HG03064 (cell line): Measurements from ENCODE around the gene PNMT.
"Not testable (repeated sequence)": the region's sequence is repeated elsewhere in the genome, so short reads cannot be mapped to it uniquely, and the experiment has no call there.

Experiments
- ATAC-seq: cut with Tn5 transposase; IDR thresholded peaks from one replicate; pipeline ENCODE4 v1.9.1; 2021; ENCODE audit warnings: low read depth; ENCODE audit not compliant: unreplicated experiment

Gene PNMT

DNA sequence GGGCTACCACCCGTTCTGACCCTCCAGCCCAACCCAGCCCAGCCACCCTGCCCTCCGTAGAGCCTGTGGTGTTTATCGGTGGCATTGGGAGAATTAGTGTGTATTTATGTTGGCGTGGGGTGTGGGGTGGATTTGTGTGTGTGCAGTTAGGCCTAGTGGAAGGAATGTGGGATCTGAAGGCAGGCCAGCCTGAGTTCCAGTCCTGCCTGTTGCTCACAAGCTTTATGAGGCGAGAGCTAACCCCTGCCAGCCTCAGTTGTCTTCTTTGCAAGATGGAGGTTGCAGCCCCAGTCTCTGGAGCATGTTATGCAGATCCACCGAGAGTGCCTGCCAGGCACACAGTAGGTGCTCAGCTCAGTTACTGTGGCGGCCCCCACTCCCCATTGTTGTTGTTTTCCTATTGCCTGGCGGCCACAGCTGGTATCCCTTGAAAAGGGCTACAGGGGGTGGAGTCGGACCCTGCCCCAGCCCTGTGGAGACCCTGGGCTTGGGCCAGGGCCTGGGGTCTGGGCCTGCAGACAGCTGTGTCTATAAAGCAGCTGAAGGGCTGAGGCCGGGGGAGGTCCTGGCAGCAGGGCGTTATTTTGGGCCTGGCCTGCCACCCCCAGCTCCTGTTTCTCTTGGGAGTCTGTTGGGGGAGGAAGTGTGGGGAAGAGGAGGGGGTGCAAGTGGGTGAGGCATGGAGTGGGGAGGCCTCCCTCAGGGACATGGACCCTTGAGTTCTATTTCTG lies 36.7 kb downstream of the PNMT start:
- ATAC-seq: no peak

GRCh38 chr17:39705786-39706348 lies 37.6 kb downstream of the PNMT start:
- no peak for ATAC-seq

- no peak for ATAC-seq
Measured at GRCh38 chr17:39706383-39706782, 38.1 kb downstream of the PNMT start.

DNA sequence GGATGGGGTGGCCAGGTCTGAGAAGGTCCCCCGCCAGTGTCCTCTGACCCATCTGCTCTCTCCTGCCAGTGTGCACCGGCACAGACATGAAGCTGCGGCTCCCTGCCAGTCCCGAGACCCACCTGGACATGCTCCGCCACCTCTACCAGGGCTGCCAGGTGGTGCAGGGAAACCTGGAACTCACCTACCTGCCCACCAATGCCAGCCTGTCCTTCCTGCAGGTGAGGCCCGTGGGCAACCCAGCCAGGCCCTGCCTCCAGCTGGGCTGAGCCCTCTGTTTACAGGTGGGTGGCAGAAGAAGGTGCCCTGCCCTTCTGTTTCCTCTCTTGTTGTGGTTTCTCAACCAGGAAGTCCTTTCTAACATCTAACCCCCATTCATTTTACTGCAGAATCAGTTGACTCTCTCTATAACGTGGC lies 38.7 kb downstream of the PNMT start:
- ATAC-seq: no peak

DNA sequence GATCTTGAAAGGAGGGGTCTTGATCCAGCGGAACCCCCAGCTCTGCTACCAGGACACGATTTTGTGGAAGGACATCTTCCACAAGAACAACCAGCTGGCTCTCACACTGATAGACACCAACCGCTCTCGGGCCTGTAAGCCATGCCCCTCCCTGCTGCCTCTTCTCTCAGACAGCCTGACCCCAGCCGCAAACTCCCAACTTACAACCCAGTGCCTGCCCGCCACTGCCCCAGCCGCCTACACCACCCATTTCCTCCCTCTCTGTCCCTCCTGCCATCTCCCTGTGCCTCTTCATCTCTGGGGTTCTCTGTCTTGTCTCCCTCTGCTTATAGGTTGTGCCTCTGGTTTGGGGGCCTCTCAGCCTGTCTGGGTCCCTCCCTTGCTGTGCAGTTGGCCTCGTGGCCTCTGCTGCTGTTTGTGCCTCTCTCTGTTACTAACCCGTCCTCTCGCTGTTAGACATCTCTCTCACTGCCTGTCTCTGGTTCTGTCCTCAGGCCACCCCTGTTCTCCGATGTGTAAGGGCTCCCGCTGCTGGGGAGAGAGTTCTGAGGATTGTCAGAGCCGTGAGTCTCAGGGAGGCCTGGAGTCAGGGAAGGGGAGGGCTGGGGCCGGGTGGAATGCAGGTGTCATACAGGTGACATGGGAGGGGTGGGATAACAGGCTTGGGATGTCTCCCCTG lies 41.2 kb downstream of the PNMT start:
- ATAC-seq: no peak

DNA sequence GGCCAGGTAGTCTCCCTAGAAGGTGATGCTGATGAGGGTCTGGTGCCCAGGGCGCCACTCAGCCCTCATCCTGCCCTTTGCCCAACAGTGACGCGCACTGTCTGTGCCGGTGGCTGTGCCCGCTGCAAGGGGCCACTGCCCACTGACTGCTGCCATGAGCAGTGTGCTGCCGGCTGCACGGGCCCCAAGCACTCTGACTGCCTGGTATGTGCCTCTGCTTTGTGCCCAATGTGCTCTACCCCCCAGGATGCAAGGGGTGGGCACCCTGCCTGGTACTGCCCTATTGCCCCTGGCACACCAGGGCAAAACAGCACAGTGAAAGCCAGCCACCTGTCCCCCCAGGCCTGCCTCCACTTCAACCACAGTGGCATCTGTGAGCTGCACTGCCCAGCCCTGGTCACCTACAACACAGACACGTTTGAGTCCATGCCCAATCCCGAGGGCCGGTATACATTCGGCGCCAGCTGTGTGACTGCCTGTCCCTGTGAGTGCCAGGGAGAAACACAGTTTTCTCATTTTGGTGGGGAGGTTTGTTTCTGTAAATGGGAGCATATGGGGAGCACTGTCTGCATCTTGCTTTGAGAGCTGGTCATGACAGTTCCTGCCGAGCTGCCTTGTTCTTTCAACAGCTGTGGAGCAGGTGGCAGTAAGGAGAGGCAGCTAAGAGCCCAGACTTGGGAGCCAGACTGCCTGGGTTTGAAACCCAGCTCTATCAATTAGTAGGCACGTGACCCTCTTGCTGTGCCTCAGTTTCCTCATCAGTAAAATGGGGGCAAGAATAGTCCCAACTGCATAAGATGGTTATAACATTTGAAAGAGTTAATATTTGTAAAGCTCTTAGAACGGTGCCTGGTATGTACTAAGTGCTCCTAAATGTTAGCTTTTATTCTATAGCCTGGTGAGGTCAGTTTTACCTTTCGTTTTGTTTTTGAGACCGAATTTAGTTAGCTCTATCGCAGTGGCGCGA lies 42.0 kb downstream of the PNMT start:
- no peak for ATAC-seq

GRCh38 chr17:39711071-39711470 lies 42.8 kb downstream of the PNMT start:
- ATAC-seq: not testable (repeated sequence)

DNA sequence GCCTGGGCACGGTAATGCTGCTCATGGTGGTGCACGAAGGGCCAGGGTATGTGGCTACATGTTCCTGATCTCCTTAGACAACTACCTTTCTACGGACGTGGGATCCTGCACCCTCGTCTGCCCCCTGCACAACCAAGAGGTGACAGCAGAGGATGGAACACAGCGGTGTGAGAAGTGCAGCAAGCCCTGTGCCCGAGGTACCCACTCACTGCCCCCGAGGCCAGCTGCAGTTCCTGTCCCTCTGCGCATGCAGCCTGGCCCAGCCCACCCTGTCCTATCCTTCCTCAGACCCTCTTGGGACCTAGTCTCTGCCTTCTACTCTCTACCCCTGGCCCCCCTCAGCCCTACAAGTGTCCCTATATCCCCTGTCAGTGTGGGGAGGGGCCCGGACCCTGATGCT lies 43.6 kb downstream of the PNMT start:
- ATAC-seq: no peak

DNA sequence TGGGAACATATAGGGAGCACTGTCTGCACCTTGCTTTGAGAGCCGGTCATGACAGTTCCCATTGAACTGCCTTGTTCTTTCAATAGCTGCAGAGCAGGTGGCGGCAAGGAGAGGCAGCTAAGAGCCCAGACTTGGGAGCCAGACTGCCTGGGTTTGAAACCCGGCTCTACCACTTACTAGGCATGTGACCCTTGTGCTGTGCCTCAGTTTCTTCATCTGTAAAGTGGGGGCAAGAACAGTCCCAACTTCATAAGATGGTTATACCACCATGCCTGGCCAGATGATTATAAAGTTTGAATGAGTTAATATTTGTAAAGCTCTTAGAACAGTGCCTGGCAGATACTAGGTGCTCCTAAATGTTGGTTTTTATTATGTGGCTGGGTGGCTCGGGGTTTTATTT lies 46.0 kb downstream of the PNMT start:
- no peak for ATAC-seq

GRCh38 chr17:39715375-39716072 lies 47.3 kb downstream of the PNMT start:
- no peak for ATAC-seq

DNA sequence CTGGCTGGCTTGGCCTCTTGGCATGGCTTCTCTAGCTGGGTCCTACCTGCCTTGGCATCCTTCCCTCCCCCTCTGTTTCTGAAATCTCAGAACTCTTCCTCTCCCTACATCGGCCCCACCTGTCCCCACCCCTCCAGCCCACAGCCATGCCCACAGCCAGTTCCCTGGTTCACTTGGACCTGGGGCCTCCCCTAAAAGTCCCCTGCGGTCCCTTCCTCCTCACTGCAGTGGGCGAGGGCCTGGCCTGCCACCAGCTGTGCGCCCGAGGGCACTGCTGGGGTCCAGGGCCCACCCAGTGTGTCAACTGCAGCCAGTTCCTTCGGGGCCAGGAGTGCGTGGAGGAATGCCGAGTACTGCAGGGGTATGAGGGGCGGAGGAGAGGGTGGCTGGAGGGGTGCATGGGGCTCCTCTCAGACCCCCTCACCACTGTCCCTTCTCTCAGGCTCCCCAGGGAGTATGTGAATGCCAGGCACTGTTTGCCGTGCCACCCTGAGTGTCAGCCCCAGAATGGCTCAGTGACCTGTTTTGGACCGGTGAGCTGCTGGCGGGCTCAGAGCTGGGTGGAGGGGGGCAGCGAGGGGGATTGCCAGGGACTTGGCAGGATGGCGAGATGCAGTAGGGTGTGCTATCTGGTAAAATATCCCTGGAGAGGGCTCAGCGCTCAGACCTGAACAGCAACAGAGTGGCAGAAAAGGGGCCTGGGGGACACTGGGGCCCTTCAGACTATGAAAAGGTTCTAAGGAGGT lies 48.0 kb downstream of the PNMT start:
- no peak for ATAC-seq

DNA sequence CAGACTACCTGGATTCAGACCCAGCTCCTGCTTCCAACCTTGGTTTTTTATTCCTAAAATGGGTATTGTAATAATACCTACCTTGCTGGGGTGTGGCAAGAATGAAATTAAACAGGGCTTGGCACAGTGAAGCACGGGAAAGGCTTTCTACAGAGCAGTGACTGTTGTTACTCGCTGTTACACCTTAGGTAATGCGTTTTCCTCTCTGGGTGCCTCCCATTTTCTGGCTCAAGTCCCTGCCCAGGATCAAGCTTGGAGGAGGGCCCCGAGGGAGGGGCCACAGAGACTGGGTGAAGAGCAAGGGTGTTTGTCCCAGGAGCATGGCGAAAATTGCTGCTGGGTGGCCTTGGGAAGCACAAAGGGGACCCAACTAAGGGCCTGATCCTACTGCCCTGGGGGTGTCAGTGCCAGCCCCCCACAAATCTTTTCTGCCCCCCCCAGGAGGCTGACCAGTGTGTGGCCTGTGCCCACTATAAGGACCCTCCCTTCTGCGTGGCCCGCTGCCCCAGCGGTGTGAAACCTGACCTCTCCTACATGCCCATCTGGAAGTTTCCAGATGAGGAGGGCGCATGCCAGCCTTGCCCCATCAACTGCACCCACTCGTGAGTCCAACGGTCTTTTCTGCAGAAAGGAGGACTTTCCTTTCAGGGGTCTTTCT lies 48.8 kb downstream of the PNMT start:
- no peak for ATAC-seq

DNA sequence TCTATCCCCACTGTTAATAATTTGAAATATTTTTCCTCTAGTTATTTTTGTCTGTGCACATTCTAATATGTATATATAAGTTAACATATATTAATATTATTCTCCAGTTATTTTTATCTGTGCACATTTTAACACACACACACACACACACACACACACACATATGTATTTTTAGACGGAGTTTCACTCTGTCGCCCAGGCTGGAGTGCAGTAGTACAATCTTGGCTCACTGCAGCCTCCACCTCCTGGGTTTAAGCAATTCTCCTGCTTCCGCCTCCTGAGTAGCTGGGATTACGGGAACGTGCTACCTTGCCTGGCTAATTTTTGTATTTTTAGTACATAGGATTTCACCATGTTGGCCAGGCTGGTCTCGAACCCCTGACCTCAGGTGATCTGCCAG lies 49.4 kb downstream of the PNMT start:
- no peak for ATAC-seq

DNA sequence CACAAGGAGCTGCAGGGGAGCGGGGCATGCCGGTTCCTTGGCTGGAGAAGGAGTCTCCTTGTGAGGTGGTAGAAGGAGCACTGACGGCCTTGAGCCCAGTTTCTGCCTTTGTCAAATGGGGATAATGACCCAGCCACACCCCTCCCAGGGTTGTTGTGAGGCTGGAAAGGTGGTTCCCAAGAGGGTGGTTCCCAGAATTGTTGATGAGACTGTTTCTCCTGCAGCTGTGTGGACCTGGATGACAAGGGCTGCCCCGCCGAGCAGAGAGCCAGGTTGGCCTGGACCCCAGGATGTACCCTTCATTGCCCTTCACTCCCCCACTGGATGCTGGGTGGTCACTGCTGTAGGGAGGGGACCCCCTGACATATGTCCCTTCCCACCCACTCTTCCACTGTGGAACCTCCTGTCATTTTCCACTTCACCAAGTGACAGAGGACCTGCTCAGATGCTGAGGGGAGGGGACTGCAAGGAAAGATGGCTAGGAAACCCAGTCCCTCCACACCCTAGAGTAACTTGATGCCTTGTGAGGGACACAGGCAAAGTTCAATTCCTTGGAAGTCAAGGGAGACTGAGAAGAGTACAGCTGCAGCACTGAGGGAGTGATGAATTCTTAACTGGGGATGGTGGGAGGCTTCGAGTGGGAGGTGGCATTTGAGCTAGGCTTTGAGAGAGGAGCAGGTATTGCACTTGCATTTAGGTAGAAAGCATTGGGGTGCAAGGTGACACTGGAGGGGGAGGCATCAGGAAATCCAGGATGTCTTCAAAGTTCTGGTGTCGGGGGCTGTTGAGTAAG lies 51.5 kb downstream of the PNMT start:
- ATAC-seq: no peak
